H9 (cell line): ENCODE data around the gene STAT3. TPM values are rescaled to one million over a fixed set of nuclear protein-coding genes. Genes with fewer than 3 reads are reported as not detected.

Source experiments
- DNase-seq: peaks from one replicate; pipeline ENCODE4 v3.0.0-alpha.2; 2017
- H2AFZ ChIP-seq: one replicate; pipeline ENCODE4 v1.6.1; 2013; ENCODE audit warnings: mild to moderate bottlenecking, low read length, control low read depth, moderate library complexity
- H2AK5ac ChIP-seq: 2 replicates; pipeline ENCODE4 v1.6.1; 2013; ENCODE audit warnings: low read length, control low read depth, mixed read lengths; ENCODE audit not compliant: insufficient read length
- H2BK120ac ChIP-seq: one replicate; pipeline ENCODE4 v1.6.1; 2013; ENCODE audit warnings: low read depth, mild to moderate bottlenecking, low read length, control low read depth, inconsistent platforms; ENCODE audit not compliant: poor library complexity, severe bottlenecking
- H2BK12ac ChIP-seq: 2 replicates; pipeline ENCODE4 v1.6.1; 2013; ENCODE audit warnings: low read length, control low read depth, mixed read lengths, low read depth; ENCODE audit not compliant: insufficient read length
- H2BK15ac ChIP-seq: 2 replicates; pipeline ENCODE4 v1.6.1; 2013; ENCODE audit warnings: low read depth, low read length, control low read depth
- H2BK20ac ChIP-seq: one replicate; pipeline ENCODE4 v1.6.1; 2013; ENCODE audit warnings: low read depth, mild to moderate bottlenecking, low read length, control low read depth, inconsistent platforms; ENCODE audit not compliant: poor library complexity, severe bottlenecking
- H2BK5ac ChIP-seq: 2 replicates; pipeline ENCODE4 v1.6.1; 2013; ENCODE audit warnings: low read length, control low read depth, mixed read lengths; ENCODE audit not compliant: insufficient read length
- H3K14ac ChIP-seq: 2 replicates; pipeline ENCODE4 v1.6.1; 2013; ENCODE audit warnings: low read length, control low read depth; ENCODE audit not compliant: insufficient read depth
- H3K18ac ChIP-seq: 2 replicates; pipeline ENCODE4 v1.6.1; 2013; ENCODE audit warnings: low read depth, mild to moderate bottlenecking, mixed read lengths, low read length, control low read depth; ENCODE audit not compliant: insufficient read length
- H3K23ac ChIP-seq: 2 replicates; pipeline ENCODE4 v1.6.1; 2013; ENCODE audit warnings: low read length, control low read depth, mixed read lengths, low read depth; ENCODE audit not compliant: insufficient read length
- H3K23me2 ChIP-seq: 2 replicates; pipeline ENCODE4 v1.6.1; 2013; ENCODE audit warnings: low read depth, mild to moderate bottlenecking, mixed read lengths, low read length, control low read depth; ENCODE audit not compliant: insufficient read length, poor library complexity, severe bottlenecking
- H3K27ac ChIP-seq: 2 replicates; pipeline ENCODE4 v1.5.1; 2013; ENCODE audit warnings: low read length, control low read depth, mixed read lengths, low read depth; ENCODE audit not compliant: insufficient read length
- H3K27me3 ChIP-seq: 2 replicates; pipeline ENCODE4 v1.6.1; 2013; ENCODE audit warnings: low read length, control low read depth, inconsistent platforms; ENCODE audit not compliant: insufficient read depth
- H3K4ac ChIP-seq: 2 replicates; pipeline ENCODE4 v1.6.1; 2013; ENCODE audit warnings: low read depth, mild to moderate bottlenecking, control low read depth, inconsistent platforms, low read length, moderate library complexity
- H3K4me1 ChIP-seq: 2 replicates; pipeline ENCODE4 v1.6.1; 2013; ENCODE audit warnings: low read length, control low read depth, inconsistent platforms; ENCODE audit not compliant: insufficient read depth
- H3K4me2 ChIP-seq: 2 replicates; pipeline ENCODE4 v1.6.1; 2013; ENCODE audit warnings: low read length, control low read depth, mixed read lengths; ENCODE audit not compliant: insufficient read length, insufficient read depth
- H3K56ac ChIP-seq: 2 replicates; pipeline ENCODE4 v1.6.1; 2013; ENCODE audit warnings: low read depth, mild to moderate bottlenecking, mixed read lengths, low read length, control low read depth; ENCODE audit not compliant: insufficient read length
- H3K79me1 ChIP-seq: 2 replicates; pipeline ENCODE4 v1.6.1; 2013; ENCODE audit warnings: low read depth, mild to moderate bottlenecking, moderate library complexity, low read length, control low read depth, inconsistent platforms; ENCODE audit not compliant: insufficient read depth, poor library complexity, severe bottlenecking
- H3K79me2 ChIP-seq: 2 replicates; pipeline ENCODE4 v1.6.1; 2013; ENCODE audit warnings: low read length, control low read depth, inconsistent platforms; ENCODE audit not compliant: insufficient read depth
- H3K9ac ChIP-seq: 2 replicates; pipeline ENCODE4 v1.6.1; 2013; ENCODE audit warnings: low read length, control low read depth, mixed read lengths; ENCODE audit not compliant: insufficient read length; ENCODE audit errors: extremely low read depth
- H3K9me3 ChIP-seq: one replicate; pipeline ENCODE4 v1.6.1; 2013; ENCODE audit warnings: low read depth, low read length, inconsistent platforms; ENCODE audit not compliant: control insufficient read depth
- H3T11ph ChIP-seq: one replicate; pipeline ENCODE4 v1.6.1; 2013; ENCODE audit warnings: mild to moderate bottlenecking, low read length, control low read depth, inconsistent platforms
- H4K20me1 ChIP-seq: one replicate; pipeline ENCODE4 v1.6.1; 2013; ENCODE audit not compliant: control insufficient read depth, insufficient read length, insufficient read depth
- H4K5ac ChIP-seq: 2 replicates; pipeline ENCODE4 v1.6.1; 2013; ENCODE audit warnings: low read depth, mild to moderate bottlenecking, mixed read lengths, low read length, control low read depth; ENCODE audit not compliant: insufficient read length
- H4K8ac ChIP-seq: replicated peaks from 2 replicates; pipeline ENCODE4 v1.6.1; 2013; ENCODE audit warnings: low read length, control low read depth, mixed read lengths, low read depth; ENCODE audit not compliant: insufficient read length
- H4K91ac ChIP-seq: 2 replicates; pipeline ENCODE4 v1.6.1; 2013; ENCODE audit warnings: low read depth, mild to moderate bottlenecking, moderate library complexity, mixed read lengths, low read length, control low read depth; ENCODE audit not compliant: insufficient read length
- H3K27ac Mint-ChIP-seq, 3 experiments: 2 replicates in 2 of 3; 3 replicates in 1 of 3; pipeline ENCODE4 v1.8.0; 2020 to 2021; ENCODE audit warnings: mixed read lengths in 3 of 3, mild to moderate bottlenecking in 1 of 3, moderate library complexity in 1 of 3
- H3K27me3 Mint-ChIP-seq: 2 replicates; pipeline ENCODE4 v1.8.0; 2021; ENCODE audit warnings: low read depth, mild to moderate bottlenecking, moderate library complexity, mixed read lengths
- H3K36me3 Mint-ChIP-seq, 3 experiments: 2 replicates in 2 of 3; 3 replicates in 1 of 3; pipeline ENCODE4 v1.8.0; 2020 to 2021; ENCODE audit warnings: low read depth in 3 of 3, mixed read lengths in 3 of 3; ENCODE audit not compliant: insufficient read depth in 1 of 3
- H3K4me1 Mint-ChIP-seq, 2 experiments: 2 replicates each; pipeline ENCODE4 v1.8.0; 2020; ENCODE audit warnings: mixed read lengths in 2 of 2
- H3K4me3 Mint-ChIP-seq, 2 experiments: 2 replicates in 1 of 2; 3 replicates in 1 of 2; pipeline ENCODE4 v1.8.0; 2020 to 2021; ENCODE audit warnings: mild to moderate bottlenecking in 2 of 2, mixed read lengths in 2 of 2, moderate library complexity in 1 of 2
- H3K9me3 Mint-ChIP-seq, 2 experiments: 2 replicates in 1 of 2; 3 replicates in 1 of 2; pipeline ENCODE4 v1.8.0; 2020; ENCODE audit warnings: mild to moderate bottlenecking in 2 of 2, mixed read lengths in 2 of 2, moderate library complexity in 1 of 2
- WGBS: extraction: QIAGEN DNeasy Blood & Tissue Kit; methylation state at CpG from one replicate; pipeline ENCODE4 v1.1.7; 2013; ENCODE audit warnings: missing lambda C conversion rate, low lambda C conversion rate, mixed read lengths; ENCODE audit not compliant: insufficient read length; ENCODE audit errors: extremely low coverage; 5-methylcytosine and 5-hydroxymethylcytosine counted together
- total RNA-seq: library from RNA; stranded (reverse); gene quantifications from 2 replicates; pipeline ENCODE4 v1.2.1, GENCODE V29; 2021
- TF ChIP-seq, protein P1 (sequence below): fragments of 200-600 bp; sonication (generic); conservative IDR thresholded peaks from 3 replicates; pipeline ENCODE4 v1.8.0; 2021; ENCODE audit warnings: antibody characterized with exemption, mild to moderate bottlenecking

Gene STAT3
- total RNA-seq, 1 experiment from 2014 or later = 83.2 TPM

DNA sequence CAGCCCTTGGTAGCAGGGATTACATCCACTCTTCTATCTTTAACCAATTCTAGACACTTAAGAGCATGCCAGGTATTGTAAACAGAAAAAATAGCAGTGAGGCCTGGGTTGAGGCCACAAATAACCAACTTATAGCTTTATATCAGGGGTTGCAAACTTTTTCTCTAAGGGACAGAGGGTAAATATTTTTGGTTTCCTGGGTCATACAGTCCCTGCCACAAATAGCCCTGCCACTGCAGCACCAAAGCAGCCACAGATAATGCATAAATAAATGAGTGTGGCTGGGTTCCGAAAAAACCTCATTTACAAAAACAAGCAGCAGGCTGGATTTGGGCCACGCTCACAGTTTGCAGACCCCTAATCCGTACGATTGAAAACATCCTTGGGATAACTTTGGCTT is 46.7 kb downstream of the STAT3 start:
- Histone ChIP-seq H2BK5ac (no peak overlapping the region), H4K8ac (no peak overlapping the region), H3K79me2 (no peaks in the 10 kb centered on the region), H2BK12ac (no peak overlapping the region), H2AK5ac (no peak overlapping the region), H3K27ac (no peak overlapping the region), H3K14ac (no peak overlapping the region), H3K4me1 (no peaks in the 10 kb centered on the region; the same call in 1 of the 2 replicates), H3K18ac (no peak overlapping the region), H4K20me1 (peaks cover 3% of the 10 kb centered on the region), H3K9ac (no peak overlapping the region), H2AFZ (no peak overlapping the region), H3T11ph (no peak overlapping the region), H3K23ac (no peak overlapping the region), H3K27me3 (no peaks in the 10 kb centered on the region), H3K4ac (no peak overlapping the region), H3K4me2 (no peak overlapping the region), H2BK20ac (no peak overlapping the region), H3K79me1 (no peaks in the 10 kb centered on the region), H3K9me3 (no peaks in the 10 kb centered on the region), H4K91ac (no peak overlapping the region), H2BK120ac (no peak overlapping the region), H3K56ac (no peak overlapping the region), H2BK15ac (no peak overlapping the region), H4K5ac (no peak overlapping the region), H3K23me2 (no peaks in the 10 kb centered on the region)
- peak overlapping the region in 2 of 3 experiments; percentile 16 to 63; a peak in 2 of 7 replicates for H3K27ac Mint-ChIP-seq
- DNase-seq = no peak
- TF ChIP-seq, protein P1, sequence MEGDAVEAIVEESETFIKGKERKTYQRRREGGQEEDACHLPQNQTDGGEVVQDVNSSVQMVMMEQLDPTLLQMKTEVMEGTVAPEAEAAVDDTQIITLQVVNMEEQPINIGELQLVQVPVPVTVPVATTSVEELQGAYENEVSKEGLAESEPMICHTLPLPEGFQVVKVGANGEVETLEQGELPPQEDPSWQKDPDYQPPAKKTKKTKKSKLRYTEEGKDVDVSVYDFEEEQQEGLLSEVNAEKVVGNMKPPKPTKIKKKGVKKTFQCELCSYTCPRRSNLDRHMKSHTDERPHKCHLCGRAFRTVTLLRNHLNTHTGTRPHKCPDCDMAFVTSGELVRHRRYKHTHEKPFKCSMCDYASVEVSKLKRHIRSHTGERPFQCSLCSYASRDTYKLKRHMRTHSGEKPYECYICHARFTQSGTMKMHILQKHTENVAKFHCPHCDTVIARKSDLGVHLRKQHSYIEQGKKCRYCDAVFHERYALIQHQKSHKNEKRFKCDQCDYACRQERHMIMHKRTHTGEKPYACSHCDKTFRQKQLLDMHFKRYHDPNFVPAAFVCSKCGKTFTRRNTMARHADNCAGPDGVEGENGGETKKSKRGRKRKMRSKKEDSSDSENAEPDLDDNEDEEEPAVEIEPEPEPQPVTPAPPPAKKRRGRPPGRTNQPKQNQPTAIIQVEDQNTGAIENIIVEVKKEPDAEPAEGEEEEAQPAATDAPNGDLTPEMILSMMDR = no peak
- H3K36me3 Mint-ChIP-seq = peaks cover 36 to 82% (median 73%) of the 10 kb centered on the region in 3 experiments; a peak in 6 of 7 replicates
- no peak overlapping the region for H3K4me3 Mint-ChIP-seq
- H3K9me3 Mint-ChIP-seq = no peaks in the 10 kb centered on the region
- WGBS = no CpG with 5 or more reads among the region's 4 CpGs
- H3K27me3 Mint-ChIP-seq = no peaks in the 10 kb centered on the region
- H3K4me1 Mint-ChIP-seq = peaks cover 12 to 13% of the 10 kb centered on the region in 2 experiments
